ENCODE measurements around the gene CYP8B1. TPM values are rescaled to one million over a fixed set of nuclear protein-coding genes. Genes with fewer than 3 reads are reported as not detected.

Gene CYP8B1
- total and polyA plus RNA-seq, 2 of the 8 experiments (the other 6 are each of a cell fraction or from before 2014, with no cell fraction given), result not detected

GRCh38 chr3:42901073-42901415 is 25.4 kb upstream of the CYP8B1 start:
- no peak overlapping the region for H4K8ac ChIP-seq (ENCODE audit: extremely low read depth, insufficient read depth, low read length)
- POLR2A ChIA-PET (ENCODE audit: partially characterized antibody), result no interaction called here
- no peaks in the 10 kb centered on the region for H4K20me1 ChIP-seq (replicated peaks in 1 of 2; ENCODE audit: control insufficient read depth in 1 of 2, insufficient read depth in 2 of 2, low read length in 2 of 2)
- no peak overlapping the region for H3K23ac ChIP-seq (ENCODE audit: insufficient read length)
- no peaks in the 10 kb centered on the region for H3K79me2 ChIP-seq (ENCODE audit: control insufficient read depth in 1 of 2, insufficient read depth in 2 of 2, low read length in 2 of 2)
- H4K5ac ChIP-seq (ENCODE audit: insufficient read length, low read depth, low read length), result no peak overlapping the region
- no peak overlapping the region for H2AK5ac ChIP-seq (ENCODE audit: low read depth, low read length)
- no peaks in the 10 kb centered on the region for H3K4me1 ChIP-seq (replicated peaks in 1 of 4; ENCODE audit: control insufficient read depth in 3 of 4, insufficient read depth in 4 of 4, low read length in 3 of 4)
- H3K23me2 ChIP-seq (ENCODE audit: low read depth, low read length), result no peaks in the 10 kb centered on the region
- no peak overlapping the region for H3K27ac ChIP-seq (ENCODE audit: low read depth, low read length)
- no peaks in the 10 kb centered on the region for H3K79me1 ChIP-seq (ENCODE audit: low read depth, low read length)
- no peak overlapping the region for H2AFZ ChIP-seq (ENCODE audit: low read length)
- CTCF ChIA-PET (ENCODE audit: partially characterized antibody), result interaction anchor here (0.6 to 1.1 kb wide), 2 partner anchors 12 to 40 kb away, joined by 3 read pairs; no protein-coding TSS in a partner anchor
- no peak for FAIRE-seq
- no peaks in the 10 kb centered on the region for H3K27me3 ChIP-seq (replicated peaks in 1 of 4; ENCODE audit: control insufficient read depth in 3 of 4, extremely low read depth in 1 of 4, insufficient read depth in 3 of 4, low read length in 3 of 4)
- no peak overlapping the region for H3K4me3 ChIP-seq (ENCODE audit: extremely low read depth in 1 of 4, insufficient read depth in 2 of 4, low read depth in 3 of 4, low read length in 4 of 4)
- H3K36me3 ChIP-seq (ENCODE audit: control insufficient read depth in 2 of 4, insufficient read depth in 4 of 4, low read length in 3 of 4), result no peaks in the 10 kb centered on the region
- H3K56ac ChIP-seq (replicated peaks; ENCODE audit: insufficient read length, low read depth, low read length), result no peak overlapping the region
- no peak for DNase-seq (ENCODE audit: low read depth in 1 of 2, low spot score in 2 of 2)
- H2BK20ac ChIP-seq (ENCODE audit: low read length), result no peak overlapping the region
- H4K91ac ChIP-seq (replicated peaks; ENCODE audit: insufficient read length, low read length), result no peak overlapping the region
- H3K18ac ChIP-seq (ENCODE audit: extremely low read depth, low read length), result no peak overlapping the region
- H2BK120ac ChIP-seq (replicated peaks; ENCODE audit: low read depth, low read length), result no peak overlapping the region
- no peak overlapping the region for H3K14ac ChIP-seq (ENCODE audit: insufficient read length)
- H3K9me3 ChIP-seq (ENCODE audit: insufficient read depth in 2 of 2, low read depth in 1 of 2, low read length in 1 of 2), result no peaks in the 10 kb centered on the region; a peak in 1 of 4 replicates
- 96% methylated on average over 3 of the region's 3 CpGs; no CpG with 5 or more reads in 1 of the 2 experiments for WGBS, 2 experiments (ENCODE audit: extremely low coverage in 1 of 2, insufficient coverage in 1 of 2, insufficient read length in 1 of 2, insufficient replicate concordance in 2 of 2, low coverage in 1 of 2, low lambda C conversion rate in 2 of 2, missing lambda C conversion rate in 1 of 2)
- no peak overlapping the region for H3K4me2 ChIP-seq (ENCODE audit: insufficient read depth in 1 of 2, low read depth in 2 of 2, low read length in 2 of 2)
- no peak overlapping the region for H2BK12ac ChIP-seq (ENCODE audit: low read depth, low read length)
- no peak overlapping the region for H3K9ac ChIP-seq (replicated peaks in 1 of 4; ENCODE audit: extremely low read depth in 1 of 4, low read depth in 3 of 4, low read length in 3 of 4)
- H3K4ac ChIP-seq (replicated peaks; ENCODE audit: insufficient read length, low read depth, low read length), result no peak overlapping the region
- H2BK15ac ChIP-seq (ENCODE audit: low read length), result no peak overlapping the region
- H2BK5ac ChIP-seq (ENCODE audit: low read depth, low read length), result no peak overlapping the region
- TF ChIP-seq SAP30 (IDR thresholded peaks at IDR 0.05; ENCODE audit: insufficient read depth, insufficient replicate concordance, low read length), result no peak
- TF ChIP-seq NANOG (IDR thresholded peaks at IDR 0.05; ENCODE audit: insufficient read depth, low read depth, low read length, poor library complexity, severe bottlenecking), result no peak
- no peak for TF ChIP-seq PHF8 (conservative IDR thresholded peaks at IDR 0.05; ENCODE audit: low read depth, low read length)
- no peak for TF ChIP-seq GTF2F1 (IDR thresholded peaks at IDR 0.05; ENCODE audit: borderline replicate concordance, low read depth, low read length)
- TF ChIP-seq CTCF (IDR thresholded peaks at IDR 0.05; ENCODE audit: control extremely low read depth in 1 of 3, insufficient read depth in 1 of 3, low read depth in 1 of 3, low read length in 3 of 3), result no peak
- TF ChIP-seq CBX5 (IDR thresholded peaks at IDR 0.05; ENCODE audit: low read depth, low read length), result no peak
- TF ChIP-seq TEAD4 (IDR thresholded peaks at IDR 0.05; ENCODE audit: low read depth, low read length), result no peak
- TF ChIP-seq SP4 (IDR thresholded peaks at IDR 0.05; ENCODE audit: low read length), result no peak
- no peak for TF ChIP-seq SIN3A (conservative IDR thresholded peaks at IDR 0.05 in 1 of 2, IDR thresholded peaks at IDR 0.05 in 1 of 2; ENCODE audit: low read depth in 1 of 2, low read length in 2 of 2)
- TF ChIP-seq TAF1 (IDR thresholded peaks at IDR 0.05; ENCODE audit: low read depth, low read length), result no peak
- TF ChIP-seq KDM1A (IDR thresholded peaks at IDR 0.05; ENCODE audit: borderline replicate concordance, low read length), result no peak
- TF ChIP-seq CREB1 (IDR thresholded peaks at IDR 0.05), result no peak

All from H1 (cell line).